Chondrocyte (in vitro differentiated cells): ENCODE results near the gene UCN2. TPM values are rescaled to one million over a fixed set of nuclear protein-coding genes. Genes with fewer than 3 reads are reported as not detected.

Source experiments
- DNase-seq: peaks from one replicate; pipeline ENCODE4 v3.0.0; 2021; ENCODE audit warnings: mixed read lengths, low spot score
- H3K27ac Mint-ChIP-seq: one replicate; pipeline ENCODE4 v1.8.0; 2021; ENCODE audit warnings: mild to moderate bottlenecking, moderate library complexity, mixed read lengths; ENCODE audit not compliant: unreplicated experiment
- H3K27me3 Mint-ChIP-seq: 2 replicates; pipeline ENCODE4 v1.8.0; 2021; ENCODE audit warnings: low read depth, mixed read lengths
- H3K36me3 Mint-ChIP-seq: 2 replicates; pipeline ENCODE4 v1.8.0; 2021; ENCODE audit warnings: low read depth, mixed read lengths
- H3K4me1 Mint-ChIP-seq: 2 replicates; pipeline ENCODE4 v1.8.0; 2021; ENCODE audit warnings: low read depth, mild to moderate bottlenecking, mixed read lengths
- H3K4me3 Mint-ChIP-seq: one replicate; pipeline ENCODE4 v1.8.0; 2021; ENCODE audit warnings: mild to moderate bottlenecking, moderate library complexity, mixed read lengths; ENCODE audit not compliant: unreplicated experiment
- H3K9me3 Mint-ChIP-seq: 2 replicates; pipeline ENCODE4 v1.8.0; 2021; ENCODE audit warnings: low read depth, mixed read lengths
- total RNA-seq: library from RNA; stranded (reverse); gene quantifications from 3 replicates; pipeline ENCODE4 v1.2.1, GENCODE V29; 2021
- TF ChIP-seq, protein P1 (sequence below): fragments of 200-600 bp; sonication (generic); IDR thresholded peaks from 2 replicates; pipeline ENCODE4 v1.5.0; 2021; ENCODE audit warnings: antibody characterized with exemption, mild to moderate bottlenecking, moderate library complexity

The UCN2 gene
- total RNA-seq, 1 donor from 2014 or later: 3.3 TPM

DNA sequence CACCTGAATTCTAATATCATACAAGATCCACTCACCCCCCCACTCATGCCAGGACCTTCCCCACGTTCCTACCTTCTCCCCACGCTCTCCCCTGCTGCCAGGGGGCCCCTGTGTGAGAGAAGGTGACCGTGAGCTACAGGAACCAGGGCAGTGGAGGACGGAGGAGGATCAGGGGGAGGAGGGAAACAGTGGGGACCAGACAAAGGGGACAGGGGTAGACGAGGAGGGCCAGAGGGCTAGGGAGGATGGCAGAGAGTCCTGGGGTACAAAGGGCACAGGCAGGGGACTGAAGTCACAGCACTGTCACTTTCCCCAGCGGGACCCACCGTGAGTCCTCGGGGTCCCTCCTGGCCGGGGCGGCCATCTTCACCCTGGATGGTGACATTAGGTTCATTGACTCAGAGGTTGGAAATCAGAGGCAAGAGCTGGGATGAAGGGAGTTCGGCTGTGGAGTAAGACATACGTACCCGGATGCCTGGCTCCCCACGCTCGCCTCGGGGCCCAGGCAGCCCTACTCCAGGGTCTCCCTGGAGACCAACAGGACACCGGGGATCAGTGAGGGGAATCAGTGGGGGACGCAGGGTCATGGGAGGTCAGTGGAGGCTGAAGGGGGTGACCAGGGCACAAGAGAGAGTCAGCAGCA lies 6.3 kb upstream of the UCN2 start:
- TF ChIP-seq, protein P1, sequence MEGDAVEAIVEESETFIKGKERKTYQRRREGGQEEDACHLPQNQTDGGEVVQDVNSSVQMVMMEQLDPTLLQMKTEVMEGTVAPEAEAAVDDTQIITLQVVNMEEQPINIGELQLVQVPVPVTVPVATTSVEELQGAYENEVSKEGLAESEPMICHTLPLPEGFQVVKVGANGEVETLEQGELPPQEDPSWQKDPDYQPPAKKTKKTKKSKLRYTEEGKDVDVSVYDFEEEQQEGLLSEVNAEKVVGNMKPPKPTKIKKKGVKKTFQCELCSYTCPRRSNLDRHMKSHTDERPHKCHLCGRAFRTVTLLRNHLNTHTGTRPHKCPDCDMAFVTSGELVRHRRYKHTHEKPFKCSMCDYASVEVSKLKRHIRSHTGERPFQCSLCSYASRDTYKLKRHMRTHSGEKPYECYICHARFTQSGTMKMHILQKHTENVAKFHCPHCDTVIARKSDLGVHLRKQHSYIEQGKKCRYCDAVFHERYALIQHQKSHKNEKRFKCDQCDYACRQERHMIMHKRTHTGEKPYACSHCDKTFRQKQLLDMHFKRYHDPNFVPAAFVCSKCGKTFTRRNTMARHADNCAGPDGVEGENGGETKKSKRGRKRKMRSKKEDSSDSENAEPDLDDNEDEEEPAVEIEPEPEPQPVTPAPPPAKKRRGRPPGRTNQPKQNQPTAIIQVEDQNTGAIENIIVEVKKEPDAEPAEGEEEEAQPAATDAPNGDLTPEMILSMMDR: no peak
- H3K27me3 Mint-ChIP-seq: no peaks in the 10 kb centered on the region
- H3K4me1 Mint-ChIP-seq: peaks cover 18% of the 10 kb centered on the region
- no peak for DNase-seq
- H3K4me3 Mint-ChIP-seq: no peak overlapping the region
- H3K9me3 Mint-ChIP-seq: no peaks in the 10 kb centered on the region
- peaks cover 7% of the 10 kb centered on the region for H3K36me3 Mint-ChIP-seq
- no peak overlapping the region for H3K27ac Mint-ChIP-seq

GRCh38 chr3:48569400-48569799 lies 5.8 kb upstream of the UCN2 start:
- Mint-ChIP-seq H3K4me1 (peaks cover 23% of the 10 kb centered on the region), H3K27ac (no peak overlapping the region), H3K4me3 (no peak overlapping the region), H3K36me3 (peaks cover 7% of the 10 kb centered on the region), H3K27me3 (no peaks in the 10 kb centered on the region), H3K9me3 (no peaks in the 10 kb centered on the region)
- TF ChIP-seq, protein P1: no peak
- no peak for DNase-seq

GRCh38 chr3:48568476-48568875 lies 4.9 kb upstream of the UCN2 start:
- Mint-ChIP-seq H3K4me3 (no peak overlapping the region), H3K27ac (no peak overlapping the region), H3K36me3 (peaks cover 7% of the 10 kb centered on the region), H3K27me3 (no peaks in the 10 kb centered on the region), H3K9me3 (no peaks in the 10 kb centered on the region), H3K4me1 (peaks cover 32% of the 10 kb centered on the region)
- DNase-seq: no peak
- TF ChIP-seq, protein P1: no peak

DNA sequence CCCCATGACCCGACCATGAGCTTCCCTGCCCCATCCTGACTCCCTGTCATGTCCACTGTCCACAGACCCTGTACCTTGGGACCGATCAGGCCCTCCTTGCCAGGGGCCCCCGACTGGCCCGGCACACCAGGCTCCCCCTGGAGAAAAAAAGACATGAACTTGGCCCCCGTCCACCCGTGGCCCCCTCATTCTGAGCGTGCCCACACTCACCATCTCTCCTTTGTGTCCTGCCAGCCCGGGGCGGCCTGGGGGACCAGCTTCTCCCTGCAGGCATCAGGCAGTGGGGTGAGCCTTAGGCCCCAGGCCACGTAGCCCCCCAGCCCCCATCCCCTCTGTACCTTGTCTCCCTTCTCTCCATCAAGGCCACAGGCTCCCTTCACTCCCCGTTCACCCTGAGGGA lies 3.9 kb upstream of the UCN2 start:
- TF ChIP-seq, protein P1: no peak
- Mint-ChIP-seq H3K36me3 (peaks cover 7% of the 10 kb centered on the region), H3K4me1 (peaks cover 42% of the 10 kb centered on the region), H3K27me3 (no peaks in the 10 kb centered on the region), H3K4me3 (no peak overlapping the region), H3K9me3 (no peaks in the 10 kb centered on the region), H3K27ac (no peak overlapping the region)
- no peak for DNase-seq

GRCh38 chr3:48567090-48567489 lies 3.5 kb upstream of the UCN2 start:
- H3K36me3 Mint-ChIP-seq: peaks cover 7% of the 10 kb centered on the region
- TF ChIP-seq, protein P1: no peak
- H3K4me1 Mint-ChIP-seq: peaks cover 45% of the 10 kb centered on the region
- H3K9me3 Mint-ChIP-seq: no peaks in the 10 kb centered on the region
- H3K4me3 Mint-ChIP-seq: no peak overlapping the region
- no peak for DNase-seq
- H3K27me3 Mint-ChIP-seq: no peaks in the 10 kb centered on the region
- peak overlapping the region; percentile 51 for H3K27ac Mint-ChIP-seq
